ENCODE measurements around the gene CRIP2.

CRIP2 gene

GRCh38 chr14:105464501-105464900 lies 10.1 kb upstream of the CRIP2 start:
- DNase-seq (ENCODE audit: low read depth): no peak

GRCh38 chr14:105465209-105466031 lies 9.2 kb upstream of the CRIP2 start:
- DNase-seq (ENCODE audit: low read depth): no peak

- no peak for DNase-seq (ENCODE audit: low read depth)
Measured at GRCh38 chr14:105466531-105467248, 7.9 kb upstream of the CRIP2 start.

GRCh38 chr14:105467249-105467941 lies 7.2 kb upstream of the CRIP2 start:
- DNase-seq (ENCODE audit: low read depth): no peak

- DNase-seq (ENCODE audit: low read depth): no peak
Measured at GRCh38 chr14:105467942-105468471, 6.6 kb upstream of the CRIP2 start.

GRCh38 chr14:105468621-105469241 lies 5.9 kb upstream of the CRIP2 start:
- DNase-seq (ENCODE audit: low read depth): no peak

- DNase-seq (ENCODE audit: low read depth): no peak
Measured at GRCh38 chr14:105469456-105470349, 4.9 kb upstream of the CRIP2 start.

- DNase-seq (ENCODE audit: low read depth): no peak
Measured at GRCh38 chr14:105470350-105471296, 4.0 kb upstream of the CRIP2 start.

- DNase-seq (ENCODE audit: low read depth): peak; percentile 18
Measured at GRCh38 chr14:105471297-105471821, 3.3 kb upstream of the CRIP2 start.

GRCh38 chr14:105471823-105472485 lies 2.7 kb upstream of the CRIP2 start:
- DNase-seq (ENCODE audit: low read depth): peak; percentile 8

- DNase-seq (ENCODE audit: low read depth): no peak
Measured at GRCh38 chr14:105472486-105472991, 2.1 kb upstream of the CRIP2 start.

GRCh38 chr14:105473033-105473676 lies 1.5 kb upstream of the CRIP2 start:
- DNase-seq (ENCODE audit: low read depth): no peak

- DNase-seq (ENCODE audit: low read depth): peak; percentile 73
Measured at GRCh38 chr14:105473677-105474482, 741 bp upstream of the CRIP2 start.

GRCh38 chr14:105475269-105476096 lies 862 bp downstream of the CRIP2 start:
- DNase-seq (ENCODE audit: low read depth): no peak

GRCh38 chr14:105476097-105476830 lies 1.6 kb downstream of the CRIP2 start:
- DNase-seq (ENCODE audit: low read depth): no peak

All from amniotic epithelial cell (primary cell).